ENCODE measurements around the gene CENPS. TPM values are rescaled to one million over a fixed set of nuclear protein-coding genes. Genes with fewer than 3 reads are reported as not detected.

CENPS gene
- total RNA-seq (2014; rRNA removed; shearing (Covaris generic)) (12.6 and 25.4 TPM in 2 replicates), polyA plus RNA-seq (2016; fragmentation: Nextera tagmentation; extraction: Ambion mirVana) (34.1 and 34.3 TPM in 2 replicates)

GRCh38 chr1:10430216-10431069 is at the start of gene CENPS:
CENPS (plus strand) TSS chr1:10430433; CDS start chr1:10430518, 85 bp downstream.
- DNase-seq = peak; percentile 96
- peak within 1 kb of the TSS; percentile 76 for H3K27ac ChIP-seq
- H3K27me3 ChIP-seq (replicated peaks; ENCODE audit: insufficient read depth) = no peaks in the 10 kb centered on the region
- no peaks in the 10 kb centered on the region for H3F3A ChIP-seq (ENCODE audit: insufficient read depth)
- H3K9me2 ChIP-seq (ENCODE audit: insufficient read depth) = no peaks in the 10 kb centered on the region
- H2AFZ ChIP-seq = peak within 1 kb of the TSS; percentile 94
- peak within 1 kb of the TSS; percentile 95 for H3K4me3 ChIP-seq
- H3K79me2 ChIP-seq (ENCODE audit: insufficient read depth) = peaks cover 18% of the 10 kb centered on the region
- H3K9ac ChIP-seq = peak within 1 kb of the TSS; percentile 92
- H3K36me3 ChIP-seq (ENCODE audit: low read depth) = no peaks in the 10 kb centered on the region
- no peaks in the 10 kb centered on the region for H4K20me1 ChIP-seq (ENCODE audit: insufficient read depth)
- in situ Hi-C loops (cut with MboI) = no loop called here
- peak within 1 kb of the TSS; percentile 98 for H3K4me2 ChIP-seq (ENCODE audit: unreplicated experiment)
- 1% methylated on average over 54 to 63 of the region's 95 CpGs for WGBS, 2 experiments (ENCODE audit: low coverage in 1 of 2, low lambda C conversion rate in 2 of 2, missing lambda C conversion rate in 2 of 2)
- peaks cover 10% of the 10 kb centered on the region for H3K4me1 ChIP-seq (ENCODE audit: insufficient read depth)
- no peaks in the 10 kb centered on the region for H3K9me3 ChIP-seq (ENCODE audit: low read depth)
- TF ChIP-seq EZH2phosphoT487 (IDR thresholded peaks at IDR 0.05; ENCODE audit: insufficient read depth, low read depth) (no peak), EZH2 (IDR thresholded peaks at IDR 0.05; ENCODE audit: insufficient read depth, poor library complexity, severe bottlenecking) (no peak)

- WGBS, 2 experiments (ENCODE audit: low coverage in 1 of 2, low lambda C conversion rate in 2 of 2, missing lambda C conversion rate in 2 of 2) = 4% methylated on average over 5 of the region's 5 CpGs
- in situ Hi-C loops (cut with MboI) = no loop called here
- H3K36me3 ChIP-seq (ENCODE audit: low read depth) = no peaks in the 10 kb centered on the region; the same call in 1 of the 2 replicates
Observed at GRCh38 chr1:10380594-10381275, 49.5 kb upstream of the CENPS start.

GRCh38 chr1:10383630-10384029 is 46.6 kb upstream of the CENPS start:
- no peak overlapping the region for H3K9ac ChIP-seq
- DNase-seq = no peak
- H3K27me3 ChIP-seq (replicated peaks; ENCODE audit: insufficient read depth) = no peaks in the 10 kb centered on the region
- H3K79me2 ChIP-seq (ENCODE audit: insufficient read depth) = no peaks in the 10 kb centered on the region
- H3F3A ChIP-seq (ENCODE audit: insufficient read depth) = peaks cover 27% of the 10 kb centered on the region
- no peaks in the 10 kb centered on the region for H4K20me1 ChIP-seq (ENCODE audit: insufficient read depth)
- H3K4me3 ChIP-seq = no peak overlapping the region
- H3K9me2 ChIP-seq (ENCODE audit: insufficient read depth) = no peaks in the 10 kb centered on the region
- H3K4me2 ChIP-seq (ENCODE audit: unreplicated experiment) = no peak overlapping the region
- H3K9me3 ChIP-seq (ENCODE audit: low read depth) = no peaks in the 10 kb centered on the region
- TF ChIP-seq EZH2phosphoT487 (IDR thresholded peaks at IDR 0.05; ENCODE audit: insufficient read depth, low read depth) = no peak
- H3K4me1 ChIP-seq (ENCODE audit: insufficient read depth) = peaks cover 26% of the 10 kb centered on the region
- no peak overlapping the region for H3K27ac ChIP-seq
- no peak overlapping the region for H2AFZ ChIP-seq
- 95 to 98% methylated on average over 4 of the region's 4 CpGs for WGBS, 2 experiments (ENCODE audit: low coverage in 1 of 2, low lambda C conversion rate in 2 of 2, missing lambda C conversion rate in 2 of 2)
- in situ Hi-C loops (cut with MboI) = no loop called here
- no peaks in the 10 kb centered on the region; the same call in 1 of the 2 replicates for H3K36me3 ChIP-seq (ENCODE audit: low read depth)

More at GRCh38 chr1:10380594-10381275, 49.5 kb upstream of the CENPS start:
- H3K27me3 ChIP-seq (replicated peaks; ENCODE audit: insufficient read depth) = no peaks in the 10 kb centered on the region
- H3K4me2 ChIP-seq (ENCODE audit: unreplicated experiment) = peak overlapping the region; percentile 62
- H3F3A ChIP-seq (ENCODE audit: insufficient read depth) = peaks cover 23% of the 10 kb centered on the region
- no peak for TF ChIP-seq EZH2 (IDR thresholded peaks at IDR 0.05; ENCODE audit: insufficient read depth, poor library complexity, severe bottlenecking)
- no peak for TF ChIP-seq EZH2phosphoT487 (IDR thresholded peaks at IDR 0.05; ENCODE audit: insufficient read depth, low read depth)
- no peaks in the 10 kb centered on the region for H3K9me3 ChIP-seq (ENCODE audit: low read depth)
- no peaks in the 10 kb centered on the region for H3K79me2 ChIP-seq (ENCODE audit: insufficient read depth)
- H3K27ac ChIP-seq = peak overlapping the region; percentile 84
- no peaks in the 10 kb centered on the region for H3K9me2 ChIP-seq (ENCODE audit: insufficient read depth)
- H2AFZ ChIP-seq = no peak overlapping the region
- peak; percentile 96 for DNase-seq
- peak overlapping the region; percentile 47 for H3K9ac ChIP-seq
- peak overlapping the region; percentile 5; the same call in 1 of the 2 replicates for H3K4me3 ChIP-seq
- no peaks in the 10 kb centered on the region for H4K20me1 ChIP-seq (ENCODE audit: insufficient read depth)
- H3K4me1 ChIP-seq (ENCODE audit: insufficient read depth) = peaks cover 13% of the 10 kb centered on the region

- Histone ChIP-seq H3K9me3 (ENCODE audit: low read depth) (no peaks in the 10 kb centered on the region), H3K36me3 (ENCODE audit: low read depth) (no peaks in the 10 kb centered on the region), H3K27me3 (replicated peaks; ENCODE audit: insufficient read depth) (no peaks in the 10 kb centered on the region), H3K9ac (no peak overlapping the region), H3K4me2 (ENCODE audit: unreplicated experiment) (no peak overlapping the region), H3K79me2 (ENCODE audit: insufficient read depth) (no peaks in the 10 kb centered on the region), H2AFZ (no peak overlapping the region), H3K4me3 (no peak overlapping the region), H4K20me1 (ENCODE audit: insufficient read depth) (no peaks in the 10 kb centered on the region), H3F3A (ENCODE audit: insufficient read depth) (peaks cover 27% of the 10 kb centered on the region), H3K9me2 (ENCODE audit: insufficient read depth) (no peaks in the 10 kb centered on the region), H3K27ac (no peak overlapping the region), H3K4me1 (ENCODE audit: insufficient read depth) (peaks cover 26% of the 10 kb centered on the region)
- 93 to 97% methylated on average over 8 of the region's 8 CpGs for WGBS, 2 experiments (ENCODE audit: low coverage in 1 of 2, low lambda C conversion rate in 2 of 2, missing lambda C conversion rate in 2 of 2)
- in situ Hi-C loops (cut with MboI) = no loop called here
- TF ChIP-seq EZH2 (IDR thresholded peaks at IDR 0.05; ENCODE audit: insufficient read depth, poor library complexity, severe bottlenecking) (no peak), EZH2phosphoT487 (IDR thresholded peaks at IDR 0.05; ENCODE audit: insufficient read depth, low read depth) (no peak)
- DNase-seq = no peak
Observed at GRCh38 chr1:10384219-10384618, 46.0 kb upstream of the CENPS start.
